H1 (cell line): Measurements from ENCODE around the gene KDM2A. TPM values are rescaled to one million over a fixed set of nuclear protein-coding genes. Genes with fewer than 3 reads are reported as not detected.

Experiments used
- CBX5 ChIP-seq: fragments of 300-800, 300-1000 bp; sonication (generic); IDR thresholded peaks from 2 replicates; pipeline ENCODE4 v1.7.1; 2016; ENCODE audit warnings: antibody characterized with exemption, low read length, low read depth
- CHD7 ChIP-seq: fragments of 300-600 bp; sonication (generic); IDR thresholded peaks from 2 replicates; pipeline ENCODE4 v1.7.1; 2012; ENCODE audit warnings: low read length, moderate library complexity, mild to moderate bottlenecking, inconsistent platforms; ENCODE audit not compliant: insufficient replicate concordance
- EGR1 ChIP-seq: IDR thresholded peaks from 2 replicates; pipeline ENCODE4 v1.6.1; 2011; ENCODE audit warnings: low read depth, low read length, borderline replicate concordance
- JUN ChIP-seq: IDR thresholded peaks from 2 replicates; pipeline ENCODE4 v1.6.1; 2011; ENCODE audit warnings: low read depth, mild to moderate bottlenecking, improper control_type of control experiment, low read length
- RAD21 ChIP-seq, 2 experiments: IDR thresholded peaks in 1 of 2; conservative IDR thresholded peaks in 1 of 2; 2 replicates each; pipeline ENCODE4 v1.6.1; 2011; ENCODE audit warnings: low read depth in 2 of 2, low read length in 2 of 2, improper control_type of control experiment in 1 of 2, inconsistent platforms in 1 of 2, mild to moderate bottlenecking in 1 of 2, moderate library complexity in 1 of 2
- RNF2 ChIP-seq: fragments of 200-900, 300-1000 bp; sonication (generic); IDR thresholded peaks from 2 replicates; pipeline ENCODE4 v1.7.1; 2016; ENCODE audit warnings: borderline replicate concordance, low read depth, mild to moderate bottlenecking, antibody characterized with exemption, low read length; ENCODE audit not compliant: poor library complexity, severe bottlenecking; ENCODE audit errors: missing control alignments
- TBP ChIP-seq: IDR thresholded peaks from 2 replicates; pipeline ENCODE4 v1.6.1; 2011; ENCODE audit warnings: low read depth, low read length, improper control_type of control experiment
- TEAD4 ChIP-seq: IDR thresholded peaks from 2 replicates; pipeline ENCODE4 v1.6.1; 2012; ENCODE audit warnings: low read depth, low read length, inconsistent platforms, mixed read lengths
- YY1 ChIP-seq: IDR thresholded peaks from 2 replicates; pipeline ENCODE4 v1.6.1; 2011; ENCODE audit warnings: low read depth, mild to moderate bottlenecking, low read length
- polyA plus RNA-seq, 7 experiments: library from polyadenylated mRNA; depleted of rRNA in 3 of 7; stranded (reverse) in 5 of 7; unstranded in 2 of 7; fragments of >200 nt in 5 of 7; fragments of 200-250 nt in 2 of 7; gene quantifications; 1 replicate in 5 of 7; 2 replicates in 1 of 7; 4 replicates in 1 of 7; pipeline versions ENCODE4 v1.2.1 to v1.2.3, GENCODE V29; 2011 to 2013; ENCODE audit warnings: missing spikeins in 2 of 7, mixed read lengths in 2 of 7
- total RNA-seq: library from RNA; stranded (reverse); fragmentation: NEBNext Ultra II Directional; extraction: Animal tissue kit (Norgen Biotek cat#: 25700); gene quantifications from 2 replicates; pipeline ENCODE4 v1.2.1, GENCODE V29; 2021

The KDM2A gene
- total and polyA plus RNA-seq, 2 of the 8 experiments (the other 6 are each of a cell fraction or from before 2014, with no cell fraction given): 55.4 to 66.2 TPM

- no peak for TF ChIP-seq CHD7
- TF ChIP-seq RNF2: no peak
- no peak for TF ChIP-seq TBP
- no peak for TF ChIP-seq CBX5
- no peak for TF ChIP-seq TEAD4
- TF ChIP-seq JUN: no peak
- TF ChIP-seq YY1: no peak
- no peak for TF ChIP-seq EGR1
- no peak for TF ChIP-seq RAD21 (IDR thresholded peaks at IDR 0.05 in 1 of 2, conservative IDR thresholded peaks at IDR 0.05 in 1 of 2; ENCODE audit: low read depth in 2 of 2, low read length in 2 of 2)
Measured at GRCh38 chr11:67278939-67279588, 160.0 kb downstream of the KDM2A start (continued).
